ENCODE measurements around the gene ARHGEF17.

GRCh38 chr11:73327812-73328364, 19.8 kb downstream of the ARHGEF17 start:
- TF ChIP-seq POLR2A (IDR thresholded peaks at IDR 0.05) (no peak), CTCF (IDR thresholded peaks at IDR 0.05 in 8 of 11, conservative IDR thresholded peaks at IDR 0.05 in 3 of 11) (no peak)

All from spleen (tissue), 7 donors.